Measurements from ENCODE around the gene B3GNT7. TPM values are rescaled to one million over a fixed set of nuclear protein-coding genes. Genes with fewer than 3 reads are reported as not detected.

The B3GNT7 gene
- total RNA-seq, 1 donor from 2014 or later: 5.6 TPM

- Mint-ChIP-seq H3K27me3 (ENCODE audit: low read depth) (no peaks in the 10 kb centered on the region), H3K9me3 (no peaks in the 10 kb centered on the region), H3K27ac (no peak overlapping the region), H3K4me1 (peaks cover 9% of the 10 kb centered on the region), H3K36me3 (peaks cover 12% of the 10 kb centered on the region), H3K4me3 (no peak overlapping the region)
- no peak for DNase-seq (ENCODE audit: low spot score in 2 of 2, unreplicated experiment in 2 of 2)
- TF ChIP-seq CTCF (IDR thresholded peaks at IDR 0.05; ENCODE audit: unreplicated experiment): no peak
Measured at GRCh38 chr2:231357931-231358330, 37.6 kb upstream of the B3GNT7 start.

- Mint-ChIP-seq H3K4me1 (peaks cover 9% of the 10 kb centered on the region), H3K9me3 (no peaks in the 10 kb centered on the region), H3K36me3 (peaks cover 14% of the 10 kb centered on the region), H3K4me3 (no peak overlapping the region), H3K27me3 (ENCODE audit: low read depth) (no peaks in the 10 kb centered on the region), H3K27ac (no peak overlapping the region)
- DNase-seq (ENCODE audit: low spot score in 2 of 2, unreplicated experiment in 2 of 2): no peak
- no peak for TF ChIP-seq CTCF (IDR thresholded peaks at IDR 0.05; ENCODE audit: unreplicated experiment)
Measured at GRCh38 chr2:231359441-231359840, 36.1 kb upstream of the B3GNT7 start.

- Mint-ChIP-seq H3K4me1 (peaks cover 11% of the 10 kb centered on the region), H3K9me3 (no peaks in the 10 kb centered on the region), H3K27ac (no peak overlapping the region), H3K27me3 (ENCODE audit: low read depth) (no peaks in the 10 kb centered on the region), H3K4me3 (no peak overlapping the region), H3K36me3 (peaks cover 14% of the 10 kb centered on the region)
- TF ChIP-seq CTCF (IDR thresholded peaks at IDR 0.05; ENCODE audit: unreplicated experiment): no peak
- no peak for DNase-seq (ENCODE audit: low spot score in 2 of 2, unreplicated experiment in 2 of 2)
Measured at GRCh38 chr2:231359948-231360347, 35.6 kb upstream of the B3GNT7 start.

- TF ChIP-seq CTCF (IDR thresholded peaks at IDR 0.05; ENCODE audit: unreplicated experiment): no peak
- no peak overlapping the region for H3K4me3 Mint-ChIP-seq
- no peak overlapping the region for H3K27ac Mint-ChIP-seq
- DNase-seq (ENCODE audit: low spot score in 2 of 2, unreplicated experiment in 2 of 2): no peak
- H3K36me3 Mint-ChIP-seq: peaks cover 14% of the 10 kb centered on the region
- H3K4me1 Mint-ChIP-seq: peaks cover 16% of the 10 kb centered on the region
- H3K9me3 Mint-ChIP-seq: no peaks in the 10 kb centered on the region
- H3K27me3 Mint-ChIP-seq (ENCODE audit: low read depth): no peaks in the 10 kb centered on the region
Measured at GRCh38 chr2:231360401-231360800, 35.1 kb upstream of the B3GNT7 start.

- Mint-ChIP-seq H3K9me3 (no peaks in the 10 kb centered on the region), H3K4me1 (peaks cover 12% of the 10 kb centered on the region), H3K4me3 (no peak overlapping the region), H3K27ac (no peak overlapping the region), H3K27me3 (ENCODE audit: low read depth) (no peaks in the 10 kb centered on the region), H3K36me3 (peaks cover 14% of the 10 kb centered on the region)
- DNase-seq (ENCODE audit: low spot score in 2 of 2, unreplicated experiment in 2 of 2): no peak
- TF ChIP-seq CTCF (IDR thresholded peaks at IDR 0.05; ENCODE audit: unreplicated experiment): no peak
Measured at GRCh38 chr2:231360881-231361371, 34.6 kb upstream of the B3GNT7 start.

All from mesothelial cell of epicardium (in vitro differentiated cells).